KMS-11 (cell line): ENCODE results near the gene SPAG4.

Source experiments
- H2AFZ ChIP-seq: fragments of 200-600 bp; sonication (generic); 2 replicates; pipeline ENCODE4 v1.6.1; 2016; ENCODE audit warnings: antibody characterized with exemption, mixed run types, low read depth
- H3K27ac ChIP-seq: fragments of 200-600 bp; sonication (generic); 2 replicates; pipeline ENCODE4 v1.6.1; 2016; ENCODE audit warnings: mild to moderate bottlenecking, mixed run types
- H3K27me3 ChIP-seq: fragments of 200-600 bp; sonication (generic); 2 replicates; pipeline ENCODE4 v1.6.1; 2017; ENCODE audit warnings: mild to moderate bottlenecking, low read depth, mixed run types, moderate library complexity; ENCODE audit not compliant: insufficient read depth
- H3K36me3 ChIP-seq: fragments of 200-600 bp; sonication (generic); 2 replicates; pipeline ENCODE4 v1.6.1; 2017; ENCODE audit warnings: mild to moderate bottlenecking, mixed run types; ENCODE audit not compliant: insufficient read depth
- H3K4me1 ChIP-seq: fragments of 200-600 bp; sonication (generic); 2 replicates; pipeline ENCODE4 v1.6.1; 2016; ENCODE audit warnings: mild to moderate bottlenecking, low read depth, mixed run types; ENCODE audit not compliant: poor library complexity, severe bottlenecking
- H3K4me2 ChIP-seq: fragments of 200-600 bp; sonication (generic); 2 replicates; pipeline ENCODE4 v1.7.0; 2016; ENCODE audit warnings: mild to moderate bottlenecking, mixed run types
- H3K4me3 ChIP-seq: fragments of 200-600 bp; sonication (generic); IDR thresholded peaks from 2 replicates; pipeline ENCODE4 v1.6.1; 2017; ENCODE audit warnings: low read depth, low read length, mixed read lengths; ENCODE audit not compliant: insufficient read depth
- H3K79me2 ChIP-seq: fragments of 200-600 bp; sonication (generic); 2 replicates; pipeline ENCODE4 v1.6.1; 2016; ENCODE audit warnings: low read depth, mixed run types; ENCODE audit not compliant: insufficient read depth
- H3K9ac ChIP-seq: fragments of 200-600 bp; sonication (generic); 2 replicates; pipeline ENCODE4 v1.6.1; 2016; ENCODE audit warnings: mild to moderate bottlenecking, mixed run types
- H4K20me1 ChIP-seq: fragments of 200-600 bp; sonication (generic); 2 replicates; pipeline ENCODE4 v1.6.1; 2016; ENCODE audit warnings: mild to moderate bottlenecking, mixed run types; ENCODE audit not compliant: insufficient read depth
- TF ChIP-seq, protein P1 (sequence below): fragments of 200-600 bp; sonication (generic); conservative IDR thresholded peaks from 2 replicates; pipeline ENCODE4 v1.6.1; 2017; ENCODE audit warnings: low read depth, mild to moderate bottlenecking, antibody characterized with exemption, low read length, moderate library complexity, mixed read lengths

Gene SPAG4

DNA sequence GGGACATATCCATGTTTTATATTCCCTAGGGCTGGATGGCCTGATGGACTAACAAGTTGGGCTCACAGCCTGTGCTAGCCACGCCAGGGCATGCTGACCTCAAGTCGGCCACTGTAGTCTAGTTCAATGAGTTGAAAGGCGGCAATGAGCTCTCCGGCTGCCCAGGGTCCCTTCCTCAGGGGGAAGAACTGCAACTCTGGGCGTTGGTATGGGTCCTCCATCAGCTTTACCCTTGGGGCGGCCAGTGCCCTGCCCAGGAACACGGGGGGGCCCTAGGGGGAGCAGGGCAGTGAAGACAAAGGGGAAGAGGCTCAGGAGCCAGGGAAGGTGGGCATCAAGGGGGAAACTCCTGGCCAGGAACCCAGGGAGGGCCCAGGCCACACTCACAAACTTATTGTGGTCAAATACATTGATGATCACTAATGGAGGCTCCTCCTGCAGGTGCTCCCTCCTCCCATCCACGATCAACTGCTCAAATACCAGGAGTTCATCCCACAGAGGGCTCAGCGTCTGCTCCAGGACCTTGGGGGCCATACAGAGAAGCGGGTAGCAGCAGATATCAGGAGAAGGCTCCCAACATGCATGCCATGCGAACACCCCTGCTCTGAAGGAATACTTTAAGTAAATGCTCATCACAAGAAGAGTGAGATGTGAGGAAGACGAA is 32.8 kb upstream of the SPAG4 start:
- Histone ChIP-seq H3K27ac (no peak overlapping the region), H3K4me2 (no peak overlapping the region), H2AFZ (no peak overlapping the region), H3K9ac (no peak overlapping the region), H3K79me2 (no peaks in the 10 kb centered on the region), H4K20me1 (no peaks in the 10 kb centered on the region), H3K27me3 (no peaks in the 10 kb centered on the region), H3K4me1 (no peaks in the 10 kb centered on the region), H3K4me3 (no peak overlapping the region), H3K36me3 (no peaks in the 10 kb centered on the region)
- TF ChIP-seq, protein P1, sequence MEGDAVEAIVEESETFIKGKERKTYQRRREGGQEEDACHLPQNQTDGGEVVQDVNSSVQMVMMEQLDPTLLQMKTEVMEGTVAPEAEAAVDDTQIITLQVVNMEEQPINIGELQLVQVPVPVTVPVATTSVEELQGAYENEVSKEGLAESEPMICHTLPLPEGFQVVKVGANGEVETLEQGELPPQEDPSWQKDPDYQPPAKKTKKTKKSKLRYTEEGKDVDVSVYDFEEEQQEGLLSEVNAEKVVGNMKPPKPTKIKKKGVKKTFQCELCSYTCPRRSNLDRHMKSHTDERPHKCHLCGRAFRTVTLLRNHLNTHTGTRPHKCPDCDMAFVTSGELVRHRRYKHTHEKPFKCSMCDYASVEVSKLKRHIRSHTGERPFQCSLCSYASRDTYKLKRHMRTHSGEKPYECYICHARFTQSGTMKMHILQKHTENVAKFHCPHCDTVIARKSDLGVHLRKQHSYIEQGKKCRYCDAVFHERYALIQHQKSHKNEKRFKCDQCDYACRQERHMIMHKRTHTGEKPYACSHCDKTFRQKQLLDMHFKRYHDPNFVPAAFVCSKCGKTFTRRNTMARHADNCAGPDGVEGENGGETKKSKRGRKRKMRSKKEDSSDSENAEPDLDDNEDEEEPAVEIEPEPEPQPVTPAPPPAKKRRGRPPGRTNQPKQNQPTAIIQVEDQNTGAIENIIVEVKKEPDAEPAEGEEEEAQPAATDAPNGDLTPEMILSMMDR: no peak

DNA sequence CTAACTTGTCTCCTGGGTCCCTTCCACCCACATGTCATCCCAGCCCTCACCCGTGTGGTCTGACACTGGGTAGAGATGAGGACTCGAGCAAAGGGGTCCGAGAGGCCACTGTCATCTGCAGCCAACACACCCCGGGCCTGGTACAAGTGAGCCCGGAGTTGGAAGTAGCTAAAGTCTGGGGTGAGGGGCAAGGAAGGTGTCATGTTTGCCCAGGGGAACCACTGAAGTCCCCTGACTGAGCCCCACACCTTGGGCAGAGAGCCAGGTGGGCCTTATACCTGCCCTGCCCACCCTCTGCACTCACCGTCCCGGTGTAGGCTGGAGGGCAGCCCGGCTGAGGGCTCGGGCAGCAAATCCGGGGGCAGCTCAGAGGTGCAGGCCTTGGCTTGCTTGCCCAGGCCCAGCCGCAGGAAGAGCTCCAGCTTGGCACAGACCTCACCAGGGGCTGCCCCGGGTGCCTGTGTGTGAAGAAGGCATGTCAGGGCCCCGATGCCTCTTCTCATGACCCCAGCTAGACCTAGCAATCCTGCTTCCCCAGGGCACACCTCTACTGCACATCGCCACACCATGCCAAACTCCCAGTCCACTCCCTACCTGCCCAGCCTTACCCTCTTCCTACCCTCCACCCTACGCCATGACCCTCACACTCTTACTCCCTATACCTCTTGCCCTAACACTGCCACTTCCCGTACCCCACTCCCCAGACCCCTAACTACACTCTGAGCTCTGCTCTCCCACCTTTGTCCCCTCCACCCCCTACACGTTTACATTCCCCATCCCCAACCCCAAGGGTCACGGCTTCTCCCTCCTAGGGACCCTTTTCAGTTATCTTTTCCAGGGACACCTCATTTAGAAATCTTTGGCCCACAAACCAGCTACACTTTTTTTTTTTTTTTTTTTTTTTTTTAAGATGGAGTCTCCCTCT is 31.7 kb upstream of the SPAG4 start:
- Histone ChIP-seq H4K20me1 (no peaks in the 10 kb centered on the region), H3K36me3 (no peaks in the 10 kb centered on the region), H2AFZ (no peak overlapping the region), H3K27ac (no peak overlapping the region), H3K4me3 (no peak overlapping the region), H3K4me1 (no peaks in the 10 kb centered on the region), H3K79me2 (no peaks in the 10 kb centered on the region), H3K4me2 (no peak overlapping the region), H3K27me3 (no peaks in the 10 kb centered on the region), H3K9ac (no peak overlapping the region)
- TF ChIP-seq, protein P1: no peak

DNA sequence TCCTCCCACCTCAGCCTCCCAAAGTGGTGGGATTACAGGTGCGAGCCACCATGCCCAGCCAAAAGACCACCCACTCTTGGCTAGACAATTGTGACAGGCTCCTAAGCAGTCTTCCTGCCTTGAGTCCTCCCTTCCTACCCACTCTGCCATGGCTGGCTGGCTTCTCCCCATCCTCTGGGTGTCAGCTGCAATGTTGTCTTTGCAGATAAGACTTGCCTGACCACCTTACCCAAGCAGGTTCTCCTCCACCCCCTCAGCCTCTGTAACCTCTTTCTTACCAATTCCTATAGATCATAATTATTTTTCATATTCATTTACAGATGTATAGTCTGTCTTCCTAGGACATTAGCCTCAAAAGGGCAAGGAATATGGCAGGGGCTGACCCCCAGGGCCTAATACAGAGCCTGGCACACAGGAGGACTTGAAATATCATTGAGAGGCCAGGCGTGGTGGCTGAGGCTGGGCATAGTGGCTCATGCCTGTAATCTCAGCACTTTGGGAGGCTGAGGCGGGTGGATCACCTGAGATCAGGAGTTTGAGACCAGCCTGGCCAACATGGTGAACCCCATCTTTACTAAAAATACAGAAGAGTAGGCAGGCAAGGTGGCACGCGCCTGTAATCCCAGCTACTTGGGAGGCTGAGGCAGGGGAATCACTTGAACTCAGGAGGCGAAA is 28.7 kb upstream of the SPAG4 start:
- no peak overlapping the region for H3K27ac ChIP-seq
- no peak overlapping the region for H3K4me3 ChIP-seq
- peaks cover 18% of the 10 kb centered on the region for H3K4me1 ChIP-seq
- H3K9ac ChIP-seq: no peak overlapping the region
- no peak overlapping the region for H3K4me2 ChIP-seq
- no peaks in the 10 kb centered on the region for H4K20me1 ChIP-seq
- no peak overlapping the region for H2AFZ ChIP-seq
- H3K36me3 ChIP-seq: no peaks in the 10 kb centered on the region
- H3K79me2 ChIP-seq: no peaks in the 10 kb centered on the region
- H3K27me3 ChIP-seq: no peaks in the 10 kb centered on the region
- TF ChIP-seq, protein P1: no peak

DNA sequence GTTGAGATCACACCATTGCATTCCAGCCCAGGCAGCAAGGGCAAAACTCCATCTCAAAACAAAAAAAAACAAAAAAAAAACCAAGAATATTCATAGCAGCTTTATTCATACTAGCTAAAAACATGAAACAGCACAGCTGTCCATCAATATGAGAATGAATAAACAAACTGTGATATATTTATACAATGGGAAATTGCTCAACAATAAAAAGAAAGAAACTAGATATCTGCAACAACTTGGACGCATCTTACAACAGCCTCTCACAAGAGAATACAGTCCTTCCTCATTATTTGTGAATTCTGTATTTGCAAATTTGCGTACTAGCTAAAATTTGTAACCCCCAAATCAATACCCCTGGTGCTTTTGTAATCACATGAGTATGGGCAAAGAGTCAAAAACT is 28.2 kb upstream of the SPAG4 start:
- H2AFZ ChIP-seq: no peak overlapping the region
- no peaks in the 10 kb centered on the region for H4K20me1 ChIP-seq
- H3K9ac ChIP-seq: no peak overlapping the region
- no peaks in the 10 kb centered on the region for H3K27me3 ChIP-seq
- no peaks in the 10 kb centered on the region for H3K36me3 ChIP-seq
- TF ChIP-seq, protein P1: no peak
- H3K4me1 ChIP-seq: peaks cover 23% of the 10 kb centered on the region
- H3K27ac ChIP-seq: no peak overlapping the region
- no peak overlapping the region for H3K4me2 ChIP-seq
- H3K79me2 ChIP-seq: no peaks in the 10 kb centered on the region
- H3K4me3 ChIP-seq: no peak overlapping the region
